DND-41 (cell line): ENCODE data around the gene ZNF667.

Source experiments
- ATAC-seq: fragments of 200-7000 bp; cut with Tn5 transposase; 3 replicates; pipeline ENCODE4 v1.9.1; 2021; ENCODE audit warnings: low read depth; ENCODE audit not compliant: insufficient read depth
- DNase-seq: peaks from one replicate; pipeline ENCODE4 v3.0.0-alpha.2; 2020
- H2AFZ ChIP-seq: 2 replicates; pipeline ENCODE4 v1.6.0; 2012; ENCODE audit warnings: low read depth, low read length
- H3K27ac ChIP-seq: 2 replicates; pipeline ENCODE4 v1.5.1; 2012; ENCODE audit warnings: low read length, inconsistent platforms
- H3K27me3 ChIP-seq: fragments of 200-600 bp; sonication (generic); 2 replicates; pipeline ENCODE4 v1.6.0; 2012; ENCODE audit warnings: low read length, mild to moderate bottlenecking, inconsistent platforms; ENCODE audit not compliant: insufficient read depth, poor library complexity
- H3K36me3 ChIP-seq: 2 replicates; pipeline ENCODE4 v1.5.1; 2012; ENCODE audit warnings: low read length, inconsistent platforms; ENCODE audit not compliant: insufficient read depth
- H3K4me1 ChIP-seq: 2 replicates; pipeline ENCODE4 v1.5.1; 2012; ENCODE audit warnings: mild to moderate bottlenecking, low read length; ENCODE audit not compliant: insufficient read depth
- H3K4me2 ChIP-seq: 2 replicates; pipeline ENCODE4 v1.6.0; 2012; ENCODE audit warnings: mild to moderate bottlenecking, moderate library complexity, low read length, inconsistent platforms; ENCODE audit not compliant: insufficient read depth
- H3K4me3 ChIP-seq, 2 experiments: fragments of 200-600 bp in 1 of 2; shearing (Covaris generic) in 1 of 2; 2 replicates each; pipeline ENCODE4 v1.5.1; 2012 to 2016; ENCODE audit warnings: inconsistent platforms in 2 of 2, low read length in 2 of 2, mild to moderate bottlenecking in 2 of 2, low read depth in 1 of 2, moderate library complexity in 1 of 2
- H3K79me2 ChIP-seq: 2 replicates; pipeline ENCODE4 v1.6.0; 2012; ENCODE audit warnings: low read length, inconsistent platforms; ENCODE audit not compliant: insufficient read depth
- H3K9ac ChIP-seq: 2 replicates; pipeline ENCODE4 v1.6.0; 2012; ENCODE audit warnings: low read depth, mild to moderate bottlenecking, inconsistent platforms, low read length, moderate library complexity
- H3K9me3 ChIP-seq: 2 replicates; pipeline ENCODE4 v1.5.1; 2012; ENCODE audit warnings: low read length, moderate library complexity, mild to moderate bottlenecking, inconsistent platforms; ENCODE audit not compliant: insufficient read depth, severe bottlenecking
- H4K20me1 ChIP-seq: 2 replicates; pipeline ENCODE4 v1.6.0; 2012; ENCODE audit warnings: low read length; ENCODE audit not compliant: insufficient read depth
- EZH2 ChIP-seq: IDR thresholded peaks from 3 replicates; pipeline ENCODE4 v1.6.1; 2012; ENCODE audit warnings: borderline replicate concordance, low read depth, mild to moderate bottlenecking, moderate library complexity, low read length, inconsistent platforms; ENCODE audit not compliant: severe bottlenecking
- TF ChIP-seq, protein P1 (sequence below): IDR thresholded peaks from 2 replicates; pipeline ENCODE4 v1.5.1; 2012; ENCODE audit warnings: borderline replicate concordance, low read length, moderate library complexity, mild to moderate bottlenecking; ENCODE audit not compliant: poor library complexity, severe bottlenecking; ENCODE audit errors: extremely low read depth

The ZNF667 gene

DNA sequence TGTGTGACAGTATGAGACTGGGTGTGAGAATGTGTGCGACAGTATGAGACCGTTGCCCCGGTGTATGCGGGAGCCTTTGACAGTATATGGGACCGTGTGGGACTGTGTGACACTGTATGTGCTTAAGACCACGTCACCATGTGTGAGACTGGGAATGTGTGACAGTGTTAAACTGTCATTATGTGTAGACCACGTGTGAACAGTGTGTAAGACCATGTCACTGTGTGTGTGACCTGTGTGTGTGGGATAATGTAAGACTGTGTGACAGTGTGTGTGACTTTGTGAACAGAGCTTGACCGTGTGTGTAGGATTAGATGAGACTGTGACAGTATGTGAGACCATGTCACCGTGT, 72.5 kb downstream of the ZNF667 start:
- Histone ChIP-seq H3K27ac (peak overlapping the region; percentile 92), H3K9ac (peak overlapping the region; percentile 70), H3K4me1 (peaks cover 30% of the 10 kb centered on the region), H3K79me2 (peaks cover 27% of the 10 kb centered on the region), H3K36me3 (peaks cover 34% of the 10 kb centered on the region), H3K4me3 (peak overlapping the region; percentile 57 to 89), H3K4me2 (peak overlapping the region; percentile 77), H3K27me3 (no peaks in the 10 kb centered on the region), H2AFZ (peak overlapping the region; percentile 97), H4K20me1 (no peaks in the 10 kb centered on the region), H3K9me3 (peaks cover 43% of the 10 kb centered on the region)
- no peak for TF ChIP-seq EZH2
- TF ChIP-seq, protein P1, sequence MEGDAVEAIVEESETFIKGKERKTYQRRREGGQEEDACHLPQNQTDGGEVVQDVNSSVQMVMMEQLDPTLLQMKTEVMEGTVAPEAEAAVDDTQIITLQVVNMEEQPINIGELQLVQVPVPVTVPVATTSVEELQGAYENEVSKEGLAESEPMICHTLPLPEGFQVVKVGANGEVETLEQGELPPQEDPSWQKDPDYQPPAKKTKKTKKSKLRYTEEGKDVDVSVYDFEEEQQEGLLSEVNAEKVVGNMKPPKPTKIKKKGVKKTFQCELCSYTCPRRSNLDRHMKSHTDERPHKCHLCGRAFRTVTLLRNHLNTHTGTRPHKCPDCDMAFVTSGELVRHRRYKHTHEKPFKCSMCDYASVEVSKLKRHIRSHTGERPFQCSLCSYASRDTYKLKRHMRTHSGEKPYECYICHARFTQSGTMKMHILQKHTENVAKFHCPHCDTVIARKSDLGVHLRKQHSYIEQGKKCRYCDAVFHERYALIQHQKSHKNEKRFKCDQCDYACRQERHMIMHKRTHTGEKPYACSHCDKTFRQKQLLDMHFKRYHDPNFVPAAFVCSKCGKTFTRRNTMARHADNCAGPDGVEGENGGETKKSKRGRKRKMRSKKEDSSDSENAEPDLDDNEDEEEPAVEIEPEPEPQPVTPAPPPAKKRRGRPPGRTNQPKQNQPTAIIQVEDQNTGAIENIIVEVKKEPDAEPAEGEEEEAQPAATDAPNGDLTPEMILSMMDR, result no peak
- peak; percentile 27 for ATAC-seq
- no peak for DNase-seq

DNA sequence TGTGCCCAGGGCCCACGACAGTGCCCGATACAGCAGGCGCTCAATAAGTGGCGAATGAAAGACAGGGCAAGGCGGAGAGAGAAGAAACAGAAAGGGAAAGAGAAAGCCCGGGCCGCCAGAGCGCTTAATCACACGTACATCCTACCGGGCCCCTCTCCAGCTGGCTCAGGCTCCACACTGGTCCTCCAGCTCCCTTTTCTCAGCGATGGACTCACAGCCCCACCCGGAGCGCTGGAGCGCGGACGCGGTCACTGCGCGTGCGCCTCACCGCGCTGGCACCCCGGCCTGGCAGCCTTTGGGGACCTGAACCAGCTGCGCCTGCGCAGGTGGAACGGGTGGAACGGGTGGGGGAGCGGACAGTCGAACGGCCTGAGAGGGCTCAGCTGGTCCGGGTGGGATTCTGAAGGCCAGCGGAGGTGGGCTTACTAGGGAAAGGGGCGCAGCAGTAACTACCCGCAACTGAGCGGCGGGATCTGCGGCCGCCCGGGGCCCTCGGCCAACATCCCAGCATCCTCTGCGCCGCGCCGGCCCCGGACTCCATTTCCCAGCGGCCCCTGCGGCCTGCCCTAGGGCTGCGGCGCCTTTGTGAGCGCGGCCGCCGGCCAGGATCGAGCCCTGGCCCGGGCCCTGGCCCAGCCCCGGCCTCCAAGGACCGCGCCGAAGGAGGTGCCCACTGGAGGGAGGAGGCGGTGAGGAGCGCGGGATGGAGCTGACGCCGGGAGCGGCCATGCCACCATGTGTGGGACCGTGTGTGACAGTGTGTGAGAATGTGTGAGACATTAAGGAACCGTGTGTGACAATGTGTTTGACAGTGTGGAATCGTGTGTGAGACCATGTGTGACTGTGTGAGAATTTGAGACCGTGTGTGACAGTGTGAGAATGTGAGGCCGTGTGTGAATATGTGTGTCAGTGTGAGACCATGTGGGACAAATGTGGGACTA, 73.1 kb downstream of the ZNF667 start, which contains the start of gene ZNF583:
Gene ZNF583, plus strand, starts transcription at position 569 of the 941 bp plus-strand sequence. CDS start 2,783 bp downstream, outside the sequence.
- DNase-seq (peak; percentile 89), ATAC-seq (peak; percentile 89)
- peak within 1 kb of the TSS; percentile 97 for H2AFZ ChIP-seq
- H3K9ac ChIP-seq, result peak within 1 kb of the TSS; percentile 70
- peak within 1 kb of the TSS; percentile 57 to 89 for H3K4me3 ChIP-seq
- H3K27me3 ChIP-seq, result no peaks in the 10 kb centered on the region
- peaks cover 30% of the 10 kb centered on the region for H3K4me1 ChIP-seq
- H3K27ac ChIP-seq, result peak within 1 kb of the TSS; percentile 92
- TF ChIP-seq, protein P1, result no peak
- TF ChIP-seq EZH2, result no peak
- H3K9me3 ChIP-seq, result peaks cover 43% of the 10 kb centered on the region
- no peaks in the 10 kb centered on the region for H4K20me1 ChIP-seq
- peak within 1 kb of the TSS; percentile 77 for H3K4me2 ChIP-seq
- H3K79me2 ChIP-seq, result peaks cover 27% of the 10 kb centered on the region
- peaks cover 33% of the 10 kb centered on the region for H3K36me3 ChIP-seq

DNA sequence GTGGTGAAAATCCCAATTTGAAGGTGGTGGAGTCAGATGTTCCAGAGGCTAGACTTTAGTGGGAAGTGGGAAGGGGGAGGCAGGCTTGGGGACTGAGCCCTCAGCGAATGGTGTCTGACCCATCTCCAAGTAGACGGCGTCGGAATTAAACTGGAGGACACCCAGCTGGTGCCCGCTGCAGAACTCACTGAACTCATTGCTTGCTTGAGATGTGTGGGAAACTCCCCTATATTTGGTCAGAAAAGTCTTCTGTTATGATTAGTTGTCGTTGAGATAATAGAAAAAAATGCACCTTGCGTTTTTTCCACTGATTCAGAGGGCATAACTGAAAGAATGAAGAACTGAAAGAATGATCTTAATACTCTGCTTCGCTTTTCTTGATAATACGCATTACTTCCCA, 73.9 kb downstream of the ZNF667 start:
- Histone ChIP-seq H3K27ac (peak overlapping the region; percentile 92), H4K20me1 (no peaks in the 10 kb centered on the region)

More for the DNA sequence above, 73.9 kb downstream of the ZNF667 start:
- Histone ChIP-seq H2AFZ (peak overlapping the region; percentile 97), H3K27me3 (no peaks in the 10 kb centered on the region), H3K4me3 (peak overlapping the region; percentile 57 to 89), H3K36me3 (peaks cover 32% of the 10 kb centered on the region), H3K9me3 (peaks cover 39% of the 10 kb centered on the region), H3K4me1 (peaks cover 30% of the 10 kb centered on the region), H3K9ac (peak overlapping the region; percentile 70), H3K4me2 (peak overlapping the region; percentile 77), H3K79me2 (peaks cover 27% of the 10 kb centered on the region)
- ATAC-seq, result no peak
- no peak for DNase-seq
- TF ChIP-seq EZH2, result no peak
- TF ChIP-seq, protein P1, result no peak
